ENCODE data around the gene RPL34. TPM values are rescaled to one million over a fixed set of nuclear protein-coding genes. Genes with fewer than 3 reads are reported as not detected.

RPL34 gene
- 716 and 724 TPM in 2 replicates for total RNA-seq

GRCh38 chr4:108620101-108620932, at the start of gene RPL34:
TSS of gene RPL34 (plus strand) at chr4:108620576. CDS start at chr4:108621960, 1,384 bp downstream.

GRCh38 chr4:108650212-108651013, 30.0 kb downstream of the RPL34 start, which contains the start of gene OSTC:
TSS of gene OSTC (plus strand) at chr4:108650599. CDS start at chr4:108650656, 57 bp downstream.

Small RNA genes lying within 50 kb of the gene (small RNA-seq; reads per million reads assigned to genes)
- not detected for gene RNU6-431P

Other genes with a start within 250 kb of the RPL34 start
- 327 and 343 TPM in 2 replicates for gene OSTC, start 30.0 kb downstream of the RPL34 start, total RNA-seq
- gene ETNPPL, start 142.5 kb downstream of the RPL34 start, total RNA-seq: 0.11 TPM in 1 of 2 replicates, not detected in the other

All from articular chondrocyte of knee joint (primary cell).